Stomach smooth muscle (tissue), 2 donors: ENCODE data around the gene EID2B.

Experiments used
- H3K27ac ChIP-seq: one replicate; pipeline ENCODE4 v1.7.0; 2013; ENCODE audit warnings: mild to moderate bottlenecking, low read length, inconsistent platforms
- H3K27me3 ChIP-seq, 2 donors: one replicate each; pipeline ENCODE4 v1.7.0; 2013; ENCODE audit warnings: low read length in 2 of 2; ENCODE audit not compliant: insufficient read depth in 2 of 2, control insufficient read depth in 1 of 2
- H3K36me3 ChIP-seq, 2 donors: one replicate each; pipeline ENCODE4 v1.7.0; 2013; ENCODE audit warnings: low read length in 2 of 2; ENCODE audit not compliant: control insufficient read depth in 2 of 2, insufficient read depth in 2 of 2
- H3K4me1 ChIP-seq: one replicate; pipeline ENCODE4 v1.7.0; 2013; ENCODE audit warnings: low read length; ENCODE audit not compliant: control insufficient read depth, insufficient read depth
- H3K4me3 ChIP-seq, 2 donors: one replicate each; pipeline ENCODE4 v1.7.0; 2013; ENCODE audit warnings: low read length in 2 of 2
- H3K9ac ChIP-seq, 2 donors: one replicate each; pipeline ENCODE4 v1.7.0; 2013; ENCODE audit warnings: low read length in 2 of 2, mild to moderate bottlenecking in 1 of 2
- H3K9me3 ChIP-seq, 2 donors: one replicate each; pipeline ENCODE4 v1.7.0; 2013; ENCODE audit warnings: low read length in 2 of 2; ENCODE audit not compliant: control insufficient read depth in 2 of 2
- donor health status: healthy.
- donor health status: Pancreatic carcinoma.

Gene EID2B

GRCh38 chr19:39499932-39500331, 32.7 kb downstream of the EID2B start:
- Histone ChIP-seq H3K4me3 (no peak overlapping the region), H3K27ac (no peak overlapping the region), H3K27me3 (peaks cover 53 to 64% of the 10 kb centered on the region in 2 donors), H3K4me1 (peaks cover 20% of the 10 kb centered on the region), H3K9ac (no peak overlapping the region), H3K9me3 (no peaks in the 10 kb centered on the region), H3K36me3 (no peaks in the 10 kb centered on the region)

GRCh38 chr19:39498798-39499642, 33.6 kb downstream of the EID2B start, which contains the start of gene DLL3:
TSS of gene DLL3 (plus strand) at chr19:39498947. CDS start at chr19:39498975, 28 bp downstream.
- peaks cover 44 to 55% of the 10 kb centered on the region in 2 donors for H3K27me3 ChIP-seq
- peak within 1 kb of the TSS in 1 of 2 donors; percentile 52 for H3K4me3 ChIP-seq
- H3K9me3 ChIP-seq = no peaks in the 10 kb centered on the region
- no peaks in the 10 kb centered on the region for H3K36me3 ChIP-seq
- peak within 1 kb of the TSS in 1 of 2 donors; percentile 47 for H3K9ac ChIP-seq
- H3K27ac ChIP-seq = no peak within 1 kb of the TSS
- H3K4me1 ChIP-seq = peaks cover 20% of the 10 kb centered on the region

DNA sequence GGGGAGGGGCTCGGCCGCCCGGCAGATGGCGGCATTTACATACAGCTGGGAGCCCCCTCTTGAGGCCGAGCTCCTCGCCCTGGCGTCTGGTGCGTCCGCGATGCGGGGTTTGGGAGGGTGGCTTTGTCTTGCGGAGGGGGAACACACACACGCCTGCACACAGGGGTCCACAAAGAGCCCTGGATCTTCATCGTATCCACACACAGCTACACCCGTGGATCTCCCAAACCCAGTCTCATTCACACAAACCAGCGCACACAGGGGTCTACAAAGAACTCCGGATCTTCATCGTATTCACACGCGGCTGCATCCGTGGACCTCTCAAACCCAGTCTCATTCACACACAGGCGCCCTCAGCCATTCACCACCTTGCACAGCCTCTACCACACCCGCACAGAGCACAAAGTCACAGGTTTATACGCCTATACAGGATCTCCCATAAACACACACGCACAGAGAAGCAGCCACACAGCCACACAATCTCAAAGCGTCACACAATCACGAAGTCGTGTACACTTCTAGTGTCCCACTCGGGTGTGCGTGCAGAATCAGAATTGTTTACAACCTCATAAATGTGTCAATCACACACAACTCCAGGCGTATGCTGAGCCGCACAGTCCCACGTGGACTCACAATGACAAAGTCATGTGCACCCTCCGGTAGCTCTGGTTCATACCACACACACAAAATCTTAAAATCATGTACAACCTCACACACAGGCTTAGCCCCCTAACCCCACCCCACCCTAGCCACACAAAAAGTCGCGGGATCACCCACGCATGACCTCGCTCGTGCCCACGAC, 34.5 kb downstream of the EID2B start:
- H3K27ac ChIP-seq = no peak overlapping the region
- no peaks in the 10 kb centered on the region for H3K36me3 ChIP-seq
- H3K4me3 ChIP-seq = peak overlapping the region in 1 of 2 donors; percentile 52
- peaks cover 36 to 47% of the 10 kb centered on the region in 2 donors for H3K27me3 ChIP-seq
- peak overlapping the region in 1 of 2 donors; percentile 47 for H3K9ac ChIP-seq
- no peaks in the 10 kb centered on the region for H3K9me3 ChIP-seq
- peaks cover 20% of the 10 kb centered on the region for H3K4me1 ChIP-seq

- H3K9me3 ChIP-seq = no peaks in the 10 kb centered on the region
- H3K4me3 ChIP-seq = peak overlapping the region in 1 of 2 donors; percentile 52
- H3K4me1 ChIP-seq = peaks cover 15% of the 10 kb centered on the region
- H3K36me3 ChIP-seq = no peaks in the 10 kb centered on the region
- H3K27ac ChIP-seq = no peak overlapping the region
- H3K9ac ChIP-seq = no peak overlapping the region
- H3K27me3 ChIP-seq = peaks cover 33 to 43% of the 10 kb centered on the region in 2 donors
Measured at GRCh38 chr19:39497701-39497995, 35.0 kb downstream of the EID2B start.

DNA sequence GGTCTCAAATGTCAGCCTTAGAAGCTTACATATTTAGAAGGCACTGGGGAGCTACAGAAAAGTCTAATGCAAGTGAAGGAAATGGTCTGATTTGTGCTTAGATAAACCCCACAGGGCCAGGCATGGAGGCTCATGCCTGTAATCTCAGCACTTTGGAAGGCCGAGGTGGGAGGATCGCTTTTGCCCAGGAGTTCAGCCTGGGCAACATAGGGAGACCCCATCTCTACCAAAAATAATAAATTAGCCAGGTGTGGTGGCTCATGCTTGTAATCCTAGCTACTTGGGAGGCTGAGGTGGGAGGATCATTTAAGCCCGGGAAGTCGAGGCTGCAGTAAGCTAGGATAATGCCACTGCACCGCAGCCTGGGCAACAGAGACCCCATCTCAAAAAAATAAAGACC, 36.6 kb downstream of the EID2B start:
- Histone ChIP-seq H3K9ac (no peak overlapping the region), H3K4me3 (no peak overlapping the region), H3K4me1 (peaks cover 14% of the 10 kb centered on the region), H3K36me3 (peaks cover 0 to 3% of the 10 kb centered on the region in 2 donors), H3K27me3 (peaks cover 30 to 40% of the 10 kb centered on the region in 2 donors), H3K27ac (no peak overlapping the region), H3K9me3 (no peaks in the 10 kb centered on the region)

DNA sequence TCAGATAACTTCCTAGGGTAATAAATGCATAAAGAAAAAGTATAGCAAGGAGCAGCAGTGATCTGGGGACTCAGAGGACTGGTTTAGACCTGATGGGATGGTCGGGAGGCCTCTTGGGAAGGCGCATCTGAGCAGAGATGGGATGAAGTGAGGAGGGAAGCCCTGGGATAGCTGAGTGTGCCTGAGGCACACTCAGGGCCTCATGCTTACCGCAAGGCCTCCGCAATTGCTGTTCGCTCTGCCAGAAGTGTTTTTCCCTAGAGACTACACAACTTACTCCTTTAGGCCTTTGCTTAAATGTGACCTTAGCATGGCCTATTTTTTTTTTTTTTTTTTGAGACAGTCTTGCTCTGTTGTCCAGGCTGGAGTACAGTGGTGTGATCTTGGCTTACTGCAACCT, 38.0 kb downstream of the EID2B start:
- Histone ChIP-seq H3K27ac (no peak overlapping the region), H3K4me3 (no peak overlapping the region), H3K9ac (no peak overlapping the region), H3K27me3 (peaks cover 20 to 30% of the 10 kb centered on the region in 2 donors), H3K4me1 (peaks cover 14% of the 10 kb centered on the region), H3K36me3 (peaks cover 6 to 11% of the 10 kb centered on the region in 2 donors), H3K9me3 (no peaks in the 10 kb centered on the region)

- no peak overlapping the region for H3K27ac ChIP-seq
- H3K4me1 ChIP-seq = peaks cover 2% of the 10 kb centered on the region
- H3K9ac ChIP-seq = no peak overlapping the region
- no peak overlapping the region for H3K4me3 ChIP-seq
- H3K27me3 ChIP-seq = peaks cover 7 to 12% of the 10 kb centered on the region in 2 donors
- no peaks in the 10 kb centered on the region for H3K9me3 ChIP-seq
- H3K36me3 ChIP-seq = peaks cover 23 to 27% of the 10 kb centered on the region in 2 donors
Measured at GRCh38 chr19:39492788-39493187, 39.9 kb downstream of the EID2B start.

- Histone ChIP-seq H3K36me3 (peaks cover 24 to 27% of the 10 kb centered on the region in 2 donors), H3K4me1 (no peaks in the 10 kb centered on the region), H3K27me3 (peaks cover 5 to 6% of the 10 kb centered on the region in 2 donors), H3K4me3 (no peak overlapping the region), H3K27ac (no peak overlapping the region), H3K9me3 (no peaks in the 10 kb centered on the region), H3K9ac (no peak overlapping the region)
Measured at GRCh38 chr19:39492225-39492624, 40.4 kb downstream of the EID2B start.

DNA sequence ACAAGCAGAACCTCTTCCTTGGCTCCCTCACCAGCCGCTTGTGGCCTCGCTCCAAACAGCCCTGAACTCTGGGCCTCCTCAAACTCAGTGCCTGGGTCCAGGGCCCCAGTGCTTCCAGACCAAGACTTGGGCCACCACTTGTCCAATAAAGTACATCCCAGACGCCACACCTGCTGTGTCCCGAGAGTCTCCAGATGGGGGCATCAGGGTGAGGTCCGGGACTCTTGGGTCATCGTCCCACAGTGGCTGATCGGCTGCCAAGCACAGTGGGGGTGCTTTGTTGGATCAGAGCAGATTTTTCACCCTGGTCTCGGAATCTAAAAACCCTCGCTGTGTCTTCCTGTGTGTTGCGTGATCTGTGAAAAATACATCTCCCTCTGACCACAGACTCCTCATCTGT, 42.9 kb downstream of the EID2B start:
- H3K9ac ChIP-seq = no peak overlapping the region
- no peaks in the 10 kb centered on the region for H3K27me3 ChIP-seq
- no peaks in the 10 kb centered on the region for H3K4me1 ChIP-seq
- no peaks in the 10 kb centered on the region for H3K9me3 ChIP-seq
- H3K4me3 ChIP-seq = no peak overlapping the region
- H3K27ac ChIP-seq = no peak overlapping the region
- peaks cover 35 to 46% of the 10 kb centered on the region in 2 donors for H3K36me3 ChIP-seq

DNA sequence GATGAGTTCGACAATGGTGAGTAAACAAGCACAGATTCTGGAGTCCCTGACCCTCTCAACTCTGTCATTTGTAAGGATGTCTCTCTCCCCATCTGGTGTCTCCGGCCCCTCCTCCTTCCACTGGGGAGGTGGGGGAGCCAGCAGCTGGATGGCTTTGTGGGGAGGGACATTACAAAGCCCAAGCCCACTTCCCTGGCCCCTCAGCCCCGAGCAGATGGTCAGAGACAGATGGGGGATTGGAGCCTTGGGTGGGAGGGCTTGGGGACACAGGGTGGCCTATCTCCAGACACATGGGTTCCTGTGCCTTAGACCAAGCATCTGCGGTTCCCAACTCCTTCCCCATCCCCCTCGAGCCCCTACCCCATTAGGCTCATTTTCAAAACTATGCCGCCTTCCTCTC, 49.5 kb downstream of the EID2B start:
- H3K9ac ChIP-seq = no peak overlapping the region
- no peaks in the 10 kb centered on the region for H3K9me3 ChIP-seq
- H3K4me3 ChIP-seq = no peak overlapping the region
- H3K36me3 ChIP-seq = peaks cover 15 to 27% of the 10 kb centered on the region in 2 donors
- H3K27me3 ChIP-seq = no peaks in the 10 kb centered on the region
- H3K27ac ChIP-seq = no peak overlapping the region
- peaks cover 14% of the 10 kb centered on the region for H3K4me1 ChIP-seq
